Colonic mucosa (tissue), 2 donors: ENCODE data around the gene PNPLA6. TPM values are rescaled to one million over a fixed set of nuclear protein-coding genes. Genes with fewer than 3 reads are reported as not detected.

ENCODE experiments used
- total RNA-seq, 2 donors: library from RNA; stranded (reverse); fragmentation: NEBNext Ultra II Directional in 1 of 2; extraction: Animal tissue kit (Norgen Biotek cat#: 25700) in 1 of 2; gene quantifications; one replicate each; pipeline ENCODE4 v1.2.1, GENCODE V29; 2021
- donor health status: DM: no; HTN: no; CAD: no.
- donor health status: DM: no; HTN: no; CAD: no.

Gene PNPLA6
- total RNA-seq, 2 donors from 2014 or later: 93.0 to 131 TPM

Other genes starting within 250 kb of the PNPLA6 start
- 10 to 100 TPM; 58.7 to 62.2 TPM for gene INSR, start 241.3 kb upstream of the PNPLA6 start, total RNA-seq
- 100 to 1,000 TPM in 1 of 2 donors, 10 to 100 TPM in 1; 89.9 to 144 TPM for gene ARHGEF18, start 186.8 kb upstream of the PNPLA6 start, total RNA-seq
- 1 to 10 TPM; 5.7 to 6.6 TPM for gene PEX11G, start 46.7 kb upstream of the PNPLA6 start, total RNA-seq
- 10 to 100 TPM; 20.2 to 44.1 TPM for gene ZNF358, start 19.6 kb upstream of the PNPLA6 start, total RNA-seq
- 10 to 100 TPM; 17.8 to 26.5 TPM for gene MCOLN1, start 13.1 kb upstream of the PNPLA6 start, total RNA-seq
- gene CAMSAP3, start 60.1 kb downstream of the PNPLA6 start, total RNA-seq: 10 to 100 TPM; 41.1 to 55.4 TPM
- gene XAB2, start 93.8 kb downstream of the PNPLA6 start, total RNA-seq: 10 to 100 TPM; 28.3 to 48.1 TPM
- gene PET100, start 94.1 kb downstream of the PNPLA6 start, total RNA-seq: 100 to 1,000 TPM; 118 to 141 TPM
- under 1 TPM in 1 of 2 donors, not detected in 1; 0.32 TPM for gene PCP2, start 98.0 kb downstream of the PNPLA6 start, total RNA-seq
- gene STXBP2, start 101.4 kb downstream of the PNPLA6 start, total RNA-seq: 100 to 1,000 TPM; 166 to 212 TPM
- gene RETN, start 133.3 kb downstream of the PNPLA6 start, total RNA-seq: not detected
- under 1 TPM in 1 of 2 donors, not detected in 1; 0.20 TPM for gene MCEMP1, start 141.4 kb downstream of the PNPLA6 start, total RNA-seq
- gene TRAPPC5, start 145.1 kb downstream of the PNPLA6 start, total RNA-seq: 100 to 1,000 TPM; 107 to 139 TPM
- gene FCER2, start 166.4 kb downstream of the PNPLA6 start, total RNA-seq: 1 to 10 TPM in 1 of 2 donors, under 1 TPM in 1; 0.35 to 1.3 TPM
- gene CLEC4G, start 196.4 kb downstream of the PNPLA6 start, total RNA-seq: under 1 TPM; 0.17 to 0.53 TPM
- gene CD209, start 211.8 kb downstream of the PNPLA6 start, total RNA-seq: 10 to 100 TPM in 1 of 2 donors, 1 to 10 TPM in 1; 4.0 to 12.1 TPM
- not detected for gene CLEC4M, start 227.5 kb downstream of the PNPLA6 start, total RNA-seq